Brain microvascular endothelial cell (primary cell): ENCODE data around the gene SPDL1.
A peak's percentile ranks its signal among the peaks of the same experiment; 100 is the strongest.

Experiments used
- DNase-seq: peaks from one replicate; pipeline ENCODE4 v3.0.0-alpha.2; 2020
- H3K27ac ChIP-seq: fragments of 250-450 bp; sonication (Bioruptor Pico); 2 replicates; pipeline ENCODE4 v1.5.1; 2020; ENCODE audit warnings: mild to moderate bottlenecking, moderate library complexity
- H3K27me3 ChIP-seq: fragments of 250-450 bp; sonication (Bioruptor Pico); replicated peaks from 2 replicates; pipeline ENCODE4 v1.5.1; 2020; ENCODE audit warnings: mild to moderate bottlenecking
- H3K36me3 ChIP-seq: fragments of 250-450 bp; sonication (Bioruptor Pico); replicated peaks from 2 replicates; pipeline ENCODE4 v1.5.1; 2020; ENCODE audit warnings: mild to moderate bottlenecking
- H3K4me3 ChIP-seq: 2 replicates; pipeline ENCODE4 v1.5.1; 2011; ENCODE audit warnings: low read depth, mild to moderate bottlenecking, control low read depth, low read length, moderate library complexity
- in situ Hi-C: cut with HindIII; loops from 2 replicates; pipeline ENCODE4 v1.10.0; 2017; ENCODE audit warnings: low sequenced_read_pairs, low pct_ligation_motif_present
- TF ChIP-seq, protein P1 (sequence below): IDR thresholded peaks from 2 replicates; pipeline ENCODE4 v1.5.1; 2011; ENCODE audit warnings: low read depth, mild to moderate bottlenecking, moderate library complexity, low read length, control low read depth, inconsistent platforms; ENCODE audit errors: missing control alignments

The SPDL1 gene

DNA sequence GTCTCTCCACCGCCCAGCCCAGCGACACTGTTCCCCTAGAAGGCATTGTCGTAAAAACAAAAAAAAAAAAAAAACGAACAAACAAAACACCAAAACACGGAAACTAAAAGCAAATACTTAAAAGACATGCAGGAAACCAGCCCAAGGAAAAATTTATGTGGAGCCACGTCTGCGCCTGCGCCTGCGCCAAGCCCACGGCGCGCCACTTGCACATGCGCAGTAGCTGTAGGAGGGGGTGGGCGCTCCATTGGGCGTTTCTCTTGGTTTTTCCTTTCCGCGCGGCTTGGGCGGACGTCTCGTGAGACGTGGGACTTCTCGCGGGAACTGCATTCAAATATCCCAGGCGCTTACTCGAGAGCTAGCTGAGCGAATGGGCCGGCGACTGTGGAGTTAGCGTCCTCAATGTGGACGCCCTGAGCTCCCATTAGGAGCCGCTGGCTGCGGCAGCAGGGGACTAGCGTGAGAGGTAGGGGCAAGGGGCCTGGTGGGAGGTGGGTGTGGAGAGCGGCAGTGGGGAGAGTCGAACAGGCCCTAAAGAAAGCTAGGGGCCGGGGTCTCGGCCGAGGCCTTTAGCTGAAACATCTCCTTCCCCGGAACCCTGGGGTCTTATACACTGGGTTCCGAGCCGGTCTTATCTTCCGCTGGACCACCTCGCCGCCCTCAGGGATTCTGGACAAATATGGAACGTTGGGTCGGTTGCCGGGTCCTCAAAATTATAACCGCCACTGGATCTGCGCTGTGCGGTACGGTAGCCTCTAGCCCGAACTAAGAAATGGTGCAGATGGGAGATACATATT lies at the start of gene SPDL1:
Gene SPDL1 (plus strand): TSS at position 350 of the 797 bp plus-strand sequence. CDS start 4,644 bp downstream, outside the sequence.
- DNase-seq, result peak; percentile 95
- H3K36me3 ChIP-seq, result peaks cover 3% of the 10 kb centered on the region
- H3K4me3 ChIP-seq, result peak within 1 kb of the TSS; percentile 87
- peak within 1 kb of the TSS; percentile 79 for H3K27ac ChIP-seq
- in situ Hi-C loops, result no loop called here
- H3K27me3 ChIP-seq, result no peaks in the 10 kb centered on the region
- TF ChIP-seq, protein P1, sequence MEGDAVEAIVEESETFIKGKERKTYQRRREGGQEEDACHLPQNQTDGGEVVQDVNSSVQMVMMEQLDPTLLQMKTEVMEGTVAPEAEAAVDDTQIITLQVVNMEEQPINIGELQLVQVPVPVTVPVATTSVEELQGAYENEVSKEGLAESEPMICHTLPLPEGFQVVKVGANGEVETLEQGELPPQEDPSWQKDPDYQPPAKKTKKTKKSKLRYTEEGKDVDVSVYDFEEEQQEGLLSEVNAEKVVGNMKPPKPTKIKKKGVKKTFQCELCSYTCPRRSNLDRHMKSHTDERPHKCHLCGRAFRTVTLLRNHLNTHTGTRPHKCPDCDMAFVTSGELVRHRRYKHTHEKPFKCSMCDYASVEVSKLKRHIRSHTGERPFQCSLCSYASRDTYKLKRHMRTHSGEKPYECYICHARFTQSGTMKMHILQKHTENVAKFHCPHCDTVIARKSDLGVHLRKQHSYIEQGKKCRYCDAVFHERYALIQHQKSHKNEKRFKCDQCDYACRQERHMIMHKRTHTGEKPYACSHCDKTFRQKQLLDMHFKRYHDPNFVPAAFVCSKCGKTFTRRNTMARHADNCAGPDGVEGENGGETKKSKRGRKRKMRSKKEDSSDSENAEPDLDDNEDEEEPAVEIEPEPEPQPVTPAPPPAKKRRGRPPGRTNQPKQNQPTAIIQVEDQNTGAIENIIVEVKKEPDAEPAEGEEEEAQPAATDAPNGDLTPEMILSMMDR, result no peak

DNA sequence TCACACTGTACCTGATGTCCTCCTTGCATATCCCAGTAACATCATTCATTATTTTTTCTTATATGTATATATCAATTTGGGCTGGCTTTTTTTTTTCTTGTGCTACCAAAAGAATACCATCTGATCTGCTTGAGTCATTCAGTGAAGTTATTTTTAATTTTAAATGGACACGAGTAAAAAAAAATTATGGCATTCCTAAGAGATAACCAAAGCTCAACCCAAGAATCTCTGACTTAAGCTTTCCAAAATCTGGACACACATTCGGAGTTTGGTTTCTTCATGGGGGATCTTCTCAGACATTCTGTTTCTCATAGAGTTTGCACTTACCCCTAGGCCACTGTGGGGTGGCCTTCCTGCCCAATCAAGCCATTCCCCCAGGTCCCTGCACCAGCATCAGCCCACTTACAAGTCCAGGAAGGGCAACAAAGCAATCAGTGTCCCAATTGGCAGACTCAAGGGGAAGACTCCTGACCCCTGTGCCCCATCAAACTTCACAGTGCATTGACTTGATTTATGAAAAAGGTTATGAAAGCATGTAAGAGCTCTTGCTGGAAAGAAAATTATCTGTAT lies 49.2 kb upstream of the SPDL1 start:
- H3K27ac ChIP-seq, result no peak overlapping the region
- in situ Hi-C loops, result no loop called here
- no peaks in the 10 kb centered on the region for H3K36me3 ChIP-seq

GRCh38 chr5:169534939-169535338 lies 48.6 kb upstream of the SPDL1 start:
- H3K27me3 ChIP-seq, result no peaks in the 10 kb centered on the region
- in situ Hi-C loops, result no loop called here
- no peaks in the 10 kb centered on the region for H3K36me3 ChIP-seq
- no peak overlapping the region for H3K4me3 ChIP-seq
- H3K27ac ChIP-seq, result no peak overlapping the region
- no peak for DNase-seq
- TF ChIP-seq, protein P1, result no peak

More for the DNA sequence above, 49.2 kb upstream of the SPDL1 start:
- Histone ChIP-seq H3K4me3 (no peak overlapping the region), H3K27me3 (no peaks in the 10 kb centered on the region)
- TF ChIP-seq, protein P1, result no peak
- no peak for DNase-seq

DNA sequence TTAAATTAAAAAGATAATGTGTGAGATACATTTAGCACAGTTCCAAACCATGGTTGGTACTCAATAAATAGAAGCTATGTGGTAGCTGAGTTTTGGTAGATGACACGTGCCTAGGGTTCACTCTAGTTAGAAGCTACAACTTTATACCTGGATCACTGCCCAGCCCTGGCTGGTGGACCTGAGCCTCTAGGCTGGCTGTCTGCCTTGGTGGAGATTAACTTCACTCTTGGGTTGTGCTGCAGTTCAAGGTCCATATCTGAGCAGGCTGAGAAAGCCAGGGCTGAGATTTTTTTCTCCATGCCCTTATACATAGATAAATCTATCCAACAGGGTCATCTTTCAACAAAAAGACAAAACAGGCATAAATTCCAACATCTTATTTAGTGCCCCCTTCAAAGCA lies 44.6 kb upstream of the SPDL1 start:
- TF ChIP-seq, protein P1, result no peak
- no peak overlapping the region for H3K27ac ChIP-seq
- no peak for DNase-seq
- no peaks in the 10 kb centered on the region for H3K27me3 ChIP-seq
- H3K4me3 ChIP-seq, result no peak overlapping the region
- in situ Hi-C loops, result no loop called here
- H3K36me3 ChIP-seq, result no peaks in the 10 kb centered on the region

GRCh38 chr5:169542811-169543210 lies 40.8 kb upstream of the SPDL1 start:
- in situ Hi-C loops, result no loop called here
- no peak for DNase-seq
- TF ChIP-seq, protein P1, result no peak
- no peak overlapping the region for H3K4me3 ChIP-seq
- no peak overlapping the region for H3K27ac ChIP-seq
- no peaks in the 10 kb centered on the region for H3K27me3 ChIP-seq
- no peaks in the 10 kb centered on the region for H3K36me3 ChIP-seq
